GM20431 (cell line): ENCODE results near the gene GGN.
"Not testable (repeated sequence)": the region's sequence is repeated elsewhere in the genome, so short reads cannot be mapped to it uniquely, and the experiment has no call there.

ENCODE experiments used
- in situ Hi-C: fragments of 300-500 bp; cut with MseI, MboI; formaldehyde crosslinking; loops from one replicate; pipeline ENCODE4 v1.15.0; 2020; ENCODE audit warnings: low sequenced_read_pairs; ENCODE audit not compliant: unreplicated experiment

GGN gene

DNA sequence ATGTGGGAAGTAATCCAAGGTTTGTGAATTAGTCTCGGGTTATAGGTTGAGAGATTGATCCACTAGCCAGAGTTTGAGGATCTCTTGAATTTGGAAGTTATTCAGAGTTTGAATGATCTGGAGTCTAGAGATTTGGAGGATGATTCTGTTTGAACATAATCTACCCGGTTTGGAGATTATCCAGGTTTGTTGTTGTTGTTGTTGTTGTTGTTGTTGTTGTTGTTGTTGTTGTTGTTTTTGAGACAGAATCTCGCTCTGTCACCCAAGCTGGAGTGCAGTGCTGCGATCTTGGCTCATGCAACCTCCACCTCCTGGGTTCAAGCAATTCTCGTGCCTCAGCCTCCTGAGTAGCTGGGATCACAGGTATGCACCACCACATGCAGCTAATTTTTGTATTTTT is 24.1 kb upstream of the GGN start:
- in situ Hi-C loops, result not testable (repeated sequence)

GRCh38 chr19:38411041-38411712 is 23.3 kb upstream of the GGN start:
- in situ Hi-C loops, result no loop called here

DNA sequence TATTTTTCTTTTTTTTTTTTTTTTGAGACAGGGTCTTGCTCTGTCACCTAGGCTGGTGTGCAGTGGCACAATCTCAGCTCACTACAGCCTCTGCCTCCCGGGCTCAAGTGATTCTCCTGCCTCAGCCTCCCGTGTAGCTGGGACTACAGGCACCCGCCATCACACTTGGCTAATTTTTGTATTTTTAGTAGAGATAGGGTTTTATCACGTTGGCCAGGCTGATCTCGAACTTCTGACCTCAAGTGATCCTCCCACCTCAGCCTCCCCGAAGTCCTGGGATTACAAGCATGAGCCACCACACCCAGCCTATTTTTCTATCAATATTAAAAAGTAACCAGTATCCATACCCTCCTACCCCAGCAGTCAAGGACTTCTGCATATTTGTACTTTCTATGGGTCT is 22.6 kb upstream of the GGN start:
- in situ Hi-C loops, result not testable (repeated sequence)

DNA sequence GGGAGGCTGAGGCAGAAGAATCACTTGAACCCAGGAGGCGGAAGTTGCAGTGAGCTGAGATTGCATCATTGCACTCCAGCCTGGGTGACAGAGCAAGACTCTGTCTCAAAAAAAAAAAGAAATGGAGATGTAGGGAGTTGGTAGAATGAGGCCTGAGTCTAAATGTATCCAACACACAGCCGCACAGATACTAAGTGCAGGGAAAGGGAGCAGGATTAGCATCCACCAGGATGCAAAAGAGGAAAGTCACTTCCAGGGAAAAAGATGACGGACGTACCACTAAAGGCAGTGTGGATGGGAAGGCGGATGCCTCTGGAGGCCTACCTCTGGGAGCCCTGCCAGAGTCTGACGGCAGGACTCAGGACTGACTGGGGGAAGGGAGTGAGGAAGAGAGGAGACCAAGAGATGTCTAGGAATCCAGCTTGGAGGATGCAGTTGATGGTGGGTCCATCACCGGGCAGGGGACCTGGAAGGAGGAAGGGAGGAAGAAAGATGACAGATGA is 21.8 kb upstream of the GGN start:
- in situ Hi-C loops, result no loop called here

GRCh38 chr19:38405276-38405675 is 17.4 kb upstream of the GGN start:
- in situ Hi-C loops, result no loop called here

DNA sequence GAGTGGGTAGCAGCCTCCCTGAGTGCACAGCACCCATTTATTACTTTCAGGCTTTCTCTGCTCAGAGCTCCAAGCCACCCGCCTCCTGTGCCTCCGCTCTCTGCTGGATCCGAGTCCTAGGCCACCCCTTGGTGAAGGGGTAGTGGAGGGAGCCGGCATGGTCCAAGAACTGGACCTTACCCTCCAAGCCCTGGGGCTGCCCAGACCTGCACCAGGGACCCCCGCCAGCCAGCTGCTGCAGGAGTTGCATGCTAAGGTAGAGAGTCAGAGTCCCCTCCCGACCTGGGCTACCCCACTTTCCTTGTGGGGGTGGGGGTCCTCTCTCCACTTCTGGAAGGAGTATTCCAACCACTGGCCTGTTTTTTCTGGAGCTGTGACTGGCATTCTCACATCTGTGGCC is 17.0 kb upstream of the GGN start:
- in situ Hi-C loops, result no loop called here

- in situ Hi-C loops, result no loop called here
These were observed 15.3 kb upstream of the GGN start, which contains the start of gene FAM98C for GRCh38 chr19:38402967-38403674. TSS of gene FAM98C (plus strand) at chr19:38403093. CDS start at chr19:38403154, 61 bp downstream.

DNA sequence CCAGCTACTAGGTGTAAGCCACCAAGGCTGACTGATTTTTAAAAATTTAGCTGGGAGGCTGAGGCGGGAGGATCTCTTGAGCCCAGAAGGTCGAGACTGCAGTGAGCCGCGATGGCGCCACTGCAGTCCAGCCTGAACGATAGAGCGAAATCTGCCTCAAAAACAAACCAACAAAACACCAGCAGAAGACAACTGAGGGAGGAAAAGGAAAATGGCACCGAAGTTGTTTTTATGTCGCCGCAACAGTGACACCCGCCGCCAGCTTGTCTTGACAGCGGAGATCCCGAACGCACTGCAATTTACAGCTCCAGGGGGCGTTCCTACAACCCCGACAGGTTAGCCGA is 14.8 kb upstream of the GGN start:
- in situ Hi-C loops, result no loop called here

DNA sequence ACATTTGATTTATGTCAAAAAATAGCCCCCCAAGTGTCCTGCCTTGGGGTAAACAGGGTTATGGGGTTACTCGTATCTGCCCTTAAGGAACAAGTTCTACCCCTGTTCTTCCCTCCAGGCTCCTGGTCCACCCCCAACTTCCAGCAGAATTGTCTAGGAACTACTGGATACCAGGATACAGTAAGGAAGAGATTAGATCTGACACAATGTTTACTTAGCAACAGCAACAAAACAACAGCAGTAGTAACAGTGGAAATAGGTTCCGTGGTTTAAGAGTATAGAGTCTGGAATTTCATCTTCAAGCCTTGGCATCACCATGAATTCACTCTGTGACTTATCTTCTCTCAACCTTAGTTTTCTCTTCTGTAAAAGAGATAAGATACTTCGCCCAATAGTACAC is 13.3 kb upstream of the GGN start:
- in situ Hi-C loops, result no loop called here

DNA sequence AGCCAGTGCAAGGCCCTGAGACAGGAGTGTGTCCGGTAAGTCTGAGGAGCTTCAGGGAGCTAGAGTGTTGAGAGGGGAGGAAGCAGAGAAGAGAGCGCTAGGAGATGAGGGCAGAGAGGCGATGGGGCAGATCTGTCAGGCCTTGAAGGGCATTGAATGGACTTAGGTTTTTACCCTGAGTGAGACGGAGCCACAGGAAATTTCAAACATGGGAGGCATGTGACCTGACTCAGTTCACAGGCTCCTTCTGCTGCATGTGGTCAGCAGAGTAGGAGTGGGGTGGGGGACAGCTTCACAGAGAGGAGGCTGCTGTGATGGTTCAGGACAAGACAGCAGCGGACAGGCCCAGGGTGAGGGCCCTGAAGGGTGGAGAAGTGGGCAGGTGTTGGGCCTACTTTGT is 12.5 kb upstream of the GGN start:
- in situ Hi-C loops, result no loop called here

DNA sequence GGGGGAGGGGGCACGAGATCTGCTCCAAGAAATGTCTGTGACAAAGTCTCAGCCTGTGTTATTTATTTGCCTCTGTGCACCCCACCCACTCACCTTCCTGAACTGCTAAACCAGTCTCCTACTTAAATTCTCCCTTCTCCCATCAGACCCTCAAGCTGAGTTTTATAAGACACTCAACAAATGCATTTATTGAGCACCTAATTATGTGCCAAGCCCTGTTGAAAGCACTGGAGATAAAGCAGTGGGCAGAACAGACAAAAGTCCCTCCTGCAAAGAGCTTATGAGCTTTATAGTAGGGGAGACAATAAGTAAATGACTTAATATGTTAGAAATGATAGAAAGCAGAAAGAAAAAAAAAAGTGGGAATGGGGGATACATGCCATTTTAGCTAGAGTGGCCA is 11.7 kb upstream of the GGN start:
- in situ Hi-C loops, result no loop called here

DNA sequence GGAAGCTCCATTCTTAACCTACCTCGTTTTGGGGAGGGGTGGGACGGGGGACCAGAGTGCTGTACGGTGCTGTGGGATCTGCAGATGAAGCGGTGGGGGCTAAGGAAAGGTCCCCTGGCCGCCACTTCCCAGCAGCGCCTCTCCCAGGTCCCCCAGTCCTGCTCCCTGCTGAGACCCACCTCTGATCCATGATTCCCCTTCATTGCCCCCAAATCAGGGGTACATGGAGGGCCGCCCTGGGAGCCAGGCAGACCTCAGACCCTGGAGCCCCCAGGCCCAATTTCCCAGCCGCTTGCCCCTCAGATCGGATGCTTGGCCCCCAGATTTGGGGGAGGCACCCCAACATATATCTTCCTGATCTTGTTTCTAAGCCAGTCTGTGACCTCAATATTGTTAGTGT is 11.2 kb upstream of the GGN start:
- in situ Hi-C loops, result no loop called here

- in situ Hi-C loops, result no loop called here
These were observed 7.7 kb upstream of the GGN start for GRCh38 chr19:38395381-38396114.

GRCh38 chr19:38394488-38394887 is 6.7 kb upstream of the GGN start:
- in situ Hi-C loops, result no loop called here

- in situ Hi-C loops, result no loop called here
These were observed 5.0 kb upstream of the GGN start for GRCh38 chr19:38392707-38393308.

GRCh38 chr19:38391911-38392464 is 4.2 kb upstream of the GGN start:
- in situ Hi-C loops, result no loop called here

GRCh38 chr19:38389957-38390924 is 2.4 kb upstream of the GGN start:
- in situ Hi-C loops, result no loop called here

DNA sequence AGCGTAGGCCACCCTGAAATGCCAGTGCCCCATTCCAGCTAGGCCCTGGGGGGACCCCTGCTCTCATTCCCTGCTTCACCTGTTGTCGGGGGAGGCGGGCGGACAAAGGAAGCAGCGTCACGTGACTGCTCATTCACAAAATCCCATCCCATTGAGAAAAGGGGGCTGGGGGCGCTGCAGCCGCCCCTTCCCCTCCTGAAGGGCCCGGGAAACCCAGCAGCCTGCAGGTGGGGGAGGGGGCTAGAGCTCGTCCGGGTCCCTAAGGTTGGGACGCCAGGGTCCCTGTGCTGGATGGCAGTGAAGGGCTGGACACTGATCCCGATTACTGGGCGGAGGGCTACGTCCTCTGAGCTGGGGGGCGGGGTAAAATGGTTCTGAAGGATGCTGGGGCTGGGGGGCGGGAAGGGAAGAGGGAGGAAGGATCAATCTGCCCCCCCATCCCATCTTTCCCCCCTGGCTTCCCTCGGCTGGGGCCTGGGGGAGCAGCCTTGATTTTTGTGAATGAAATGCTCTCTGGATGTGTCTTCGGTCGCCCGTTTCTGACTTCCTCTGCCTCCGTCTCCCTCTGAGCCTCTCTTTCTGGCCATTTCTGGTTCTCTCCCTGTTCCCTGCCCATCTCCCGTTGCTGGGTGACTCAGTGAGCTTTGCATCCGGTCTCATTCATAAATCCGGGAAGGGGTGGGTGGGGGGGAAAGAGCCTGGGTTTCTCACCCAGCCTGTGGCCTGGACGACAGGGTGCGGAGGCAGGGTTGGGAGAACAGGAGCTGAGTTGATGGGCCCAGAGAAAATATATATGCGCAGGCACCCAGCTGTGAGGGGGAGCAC is 1.5 kb upstream of the GGN start:
- in situ Hi-C loops, result no loop called here
